K562 (cell line): ENCODE measurements around the gene POLD1. TPM values are rescaled to one million over a fixed set of nuclear protein-coding genes. Genes with fewer than 3 reads are reported as not detected.

Experiments
- AFF1 ChIP-seq, 2 experiments: fragments of 450-650 bp; IDR thresholded peaks; 2 replicates each; pipeline ENCODE4 v1.6.1; 2018; ENCODE audit warnings: mild to moderate bottlenecking in 2 of 2, low read depth in 1 of 2; ENCODE audit not compliant: partially characterized antibody in 2 of 2
- BDP1 ChIP-seq: IDR thresholded peaks from 3 replicates; pipeline ENCODE4 v1.6.1; 2011; ENCODE audit not compliant: insufficient read length, insufficient read depth
- BRCA1 ChIP-seq, 2 experiments: fragments of 450-650 bp in 1 of 2; sonication (generic) in 1 of 2; formaldehyde crosslinking in 1 of 2; IDR thresholded peaks; 2 replicates each; pipeline versions ENCODE4 v1.5.0 to v1.6.1; 2017 to 2020; ENCODE audit warnings: mild to moderate bottlenecking in 1 of 2, missing genetic modification reagents in 1 of 2
- CHD2 ChIP-seq: IDR thresholded peaks from 2 replicates; pipeline ENCODE4 v1.6.1; 2011; ENCODE audit warnings: low read depth, low read length
- IFI16 ChIP-seq: fragments of 250-450 bp; sonication (Bioruptor Pico); IDR thresholded peaks from 2 replicates; pipeline ENCODE4 v2.1.2; 2022; ENCODE audit warnings: mild to moderate bottlenecking, inconsistent platforms
- MXI1 ChIP-seq: IDR thresholded peaks from 2 replicates; pipeline ENCODE4 v1.6.1; 2011; ENCODE audit warnings: low read depth, mild to moderate bottlenecking, improper control_type of control experiment, low read length
- PHB2 ChIP-seq: fragments of 450-650 bp; IDR thresholded peaks from 2 replicates; pipeline ENCODE4 v1.6.1; 2017; ENCODE audit warnings: low read depth
- PHF21A ChIP-seq: fragments of 450-650 bp; IDR thresholded peaks from 2 replicates; pipeline ENCODE4 v1.6.1; 2017; ENCODE audit warnings: low read depth, borderline replicate concordance
- POLR2AphosphoS2 ChIP-seq: IDR thresholded peaks from 2 replicates; pipeline ENCODE4 v1.6.1; 2012; ENCODE audit warnings: low read length, improper control_type of control experiment
- RFX7 ChIP-seq: fragments of 250-450 bp; sonication (Bioruptor Pico); IDR thresholded peaks from 2 replicates; pipeline ENCODE4 v1.5.1; 2021; ENCODE audit warnings: mild to moderate bottlenecking
- TCF15 ChIP-seq: fragments of 250-450 bp; sonication (Bioruptor Pico); IDR thresholded peaks from 2 replicates; pipeline ENCODE4 v1.8.0; 2022; ENCODE audit warnings: moderate library complexity, mild to moderate bottlenecking, inconsistent platforms
- THAP12 ChIP-seq: fragments of 250-450 bp; sonication (Bioruptor Pico); IDR thresholded peaks from 2 replicates; pipeline ENCODE4 v1.9.0; 2021; ENCODE audit warnings: mild to moderate bottlenecking, inconsistent platforms
- WHSC1 ChIP-seq: IDR thresholded peaks from one replicate; pipeline ENCODE4 v1.6.1; 2012; ENCODE audit warnings: low read length, control low read depth, inconsistent platforms
- ZBTB2 ChIP-seq: fragments of 450-650 bp; IDR thresholded peaks from 2 replicates; pipeline ENCODE4 v1.6.1; 2016; ENCODE audit warnings: antibody characterized with exemption
- ZBTB9 ChIP-seq: fragments of 450-650 bp; formaldehyde crosslinking; IDR thresholded peaks from 2 replicates; pipeline ENCODE4 v1.4.0; 2020; ENCODE audit warnings: mild to moderate bottlenecking, moderate library complexity
- ZNF282 ChIP-seq: sonication (generic); formaldehyde crosslinking; IDR thresholded peaks from 2 replicates; pipeline ENCODE4 v1.8.1; 2023; ENCODE audit warnings: missing genetic modification reagents
- ZNF511 ChIP-seq: sonication (generic); formaldehyde crosslinking; IDR thresholded peaks from 2 replicates; pipeline ENCODE4 v1.8.0; 2022; ENCODE audit warnings: mild to moderate bottlenecking, missing genetic modification reagents
- polyA plus RNA-seq, 8 experiments: library from polyadenylated mRNA; depleted of rRNA in 4 of 8; stranded (reverse) in 5 of 8; unstranded in 3 of 8; fragments of >200 nt; fragmentation: Nextera tagmentation in 2 of 8; fragmentation: Illumina TruSeq in 1 of 8; extraction: Ambion mirVana in 2 of 8; extraction: Trizol in 1 of 8; gene quantifications; 2 replicates each; pipeline versions ENCODE4 v1.2.1 to v1.2.3, GENCODE V29; 2011 to 2014; ENCODE audit warnings: inconsistent platforms in 1 of 8, missing spikeins in 1 of 8
- total RNA-seq, 7 experiments: library from RNA; depleted of rRNA in 6 of 7; stranded (reverse); fragments of >200 nt in 6 of 7; fragmentation: Illumina TruSeq in 2 of 7; extraction: Trizol in 2 of 7; gene quantifications; 2 replicates each; pipeline versions ENCODE4 v1.2.1 to v1.2.3, GENCODE V29; 2011 to 2021; ENCODE audit warnings: low replicate concordance in 1 of 7

The POLD1 gene
- total and polyA plus RNA-seq, 9 of the 15 experiments (the other 6 are each of a cell fraction or from before 2014, with no cell fraction given): 1.3 to 312 (median 47.8) TPM

GRCh38 chr19:50376166-50377050, 7.7 kb upstream of the POLD1 start, which contains the start of gene NR1H2 (continued):
- TF ChIP-seq ZNF511 (CRISPR knock-in tag): no peak; the same call in 1 of the 2 replicates
- TF ChIP-seq PHB2: no peak
- TF ChIP-seq PHF21A: no peak
- peak; percentile 74 for TF ChIP-seq THAP12
- no peak for TF ChIP-seq TCF15 (CRISPR knock-in tag)
- no peak for TF ChIP-seq BDP1
- TF ChIP-seq POLR2AphosphoS2: peak; percentile 87; the same call in 1 of the 2 replicates
- TF ChIP-seq ZBTB2: 0 out of 2 replicates have a peak, but pooled peaks have one; percentile 14
- no peak for TF ChIP-seq WHSC1
- no peak for TF ChIP-seq ZNF282 (CRISPR knock-in tag)
- 0 out of 2 replicates have a peak, but pooled peaks have one; percentile 29 for TF ChIP-seq MXI1
- TF ChIP-seq CHD2: peak; percentile 79
- TF ChIP-seq IFI16 (CRISPR knock-in tag): no peak
- no peak for TF ChIP-seq RFX7 (CRISPR knock-in tag)
- TF ChIP-seq AFF1 (IDR thresholded peaks at IDR 0.05; ENCODE audit: low read depth in 1 of 2, partially characterized antibody in 2 of 2): peak; percentile 62 to 81
- no peak for TF ChIP-seq BRCA1 (IDR thresholded peaks at IDR 0.05)
- no peak for TF ChIP-seq BRCA1 (CRISPR knock-in tag; IDR thresholded peaks at IDR 0.05)
- TF ChIP-seq ZBTB9 (CRISPR knock-in tag): peak; percentile 87; the same call in 1 of the 2 replicates
